GM12878 (cell line): Measurements from ENCODE around the gene SLC38A2.

Experiments used
- POLR2AphosphoS5 ChIP-seq: IDR thresholded peaks from 2 replicates; pipeline ENCODE4 v1.6.1; 2011; ENCODE audit warnings: mild to moderate bottlenecking, low read length, inconsistent platforms
- TF ChIP-seq, protein P1 (sequence below): IDR thresholded peaks from 2 replicates; pipeline ENCODE4 v1.6.1; 2011; ENCODE audit warnings: low read depth, mild to moderate bottlenecking, low read length, moderate library complexity, borderline replicate concordance; ENCODE audit errors: extremely low read depth

DNA sequence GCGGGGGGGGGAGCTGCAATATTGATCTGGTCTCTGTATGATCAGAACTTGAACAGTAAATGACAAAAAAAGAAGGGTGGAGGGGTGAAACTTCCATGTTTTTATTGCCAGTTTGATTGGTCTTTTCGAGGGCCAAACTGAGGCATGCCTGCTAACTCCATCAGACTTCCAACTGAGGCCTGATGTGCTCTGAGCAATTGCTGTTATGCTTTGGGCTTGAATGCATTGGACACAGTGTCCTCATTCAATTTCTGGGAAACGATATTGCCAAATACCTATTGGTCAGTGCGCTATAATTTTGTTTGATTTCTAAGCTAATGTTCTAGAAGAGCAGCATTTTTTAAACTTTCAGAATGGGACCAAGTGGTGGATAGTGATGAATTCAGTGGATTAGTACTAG, 2.1 kb upstream of the SLC38A2 start:
- TF ChIP-seq, protein P1, sequence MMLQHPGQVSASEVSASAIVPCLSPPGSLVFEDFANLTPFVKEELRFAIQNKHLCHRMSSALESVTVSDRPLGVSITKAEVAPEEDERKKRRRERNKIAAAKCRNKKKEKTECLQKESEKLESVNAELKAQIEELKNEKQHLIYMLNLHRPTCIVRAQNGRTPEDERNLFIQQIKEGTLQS: no peak
- TF ChIP-seq POLR2AphosphoS5: no peak
